MV-4-11 (cell line): Measurements from ENCODE around the gene PINK1.

Experiments
- DNase-seq: peaks from one replicate; lab custom pipeline; 2025; lab: John Stamatoyannopoulos, UW

PINK1 gene

GRCh38 chr1:20610970-20611369 is 22.3 kb upstream of the PINK1 start:
- no peak for DNase-seq

- DNase-seq = no peak
Observed at GRCh38 chr1:20611652-20612051, 21.6 kb upstream of the PINK1 start.

- no peak for DNase-seq
Observed at GRCh38 chr1:20612221-20612746, 21.0 kb upstream of the PINK1 start.

- DNase-seq = no peak
Observed at GRCh38 chr1:20614131-20614579, 19.1 kb upstream of the PINK1 start.

GRCh38 chr1:20615946-20616846 is 17.1 kb upstream of the PINK1 start:
- DNase-seq = no peak

GRCh38 chr1:20616847-20617487 is 16.3 kb upstream of the PINK1 start:
- no peak for DNase-seq

GRCh38 chr1:20618550-20618949 is 14.7 kb upstream of the PINK1 start:
- DNase-seq = no peak

- no peak for DNase-seq
Observed at GRCh38 chr1:20619999-20620398, 13.3 kb upstream of the PINK1 start.

GRCh38 chr1:20621012-20621411 is 12.2 kb upstream of the PINK1 start:
- no peak for DNase-seq

- DNase-seq = no peak
Observed at GRCh38 chr1:20624709-20625108, 8.5 kb upstream of the PINK1 start.

- no peak for DNase-seq
Observed at GRCh38 chr1:20625176-20626097, 7.8 kb upstream of the PINK1 start.

GRCh38 chr1:20626098-20626427 is 7.2 kb upstream of the PINK1 start:
- no peak for DNase-seq

GRCh38 chr1:20626524-20626923 is 6.7 kb upstream of the PINK1 start:
- no peak for DNase-seq

- DNase-seq = no peak
Observed at GRCh38 chr1:20630729-20631128, 2.5 kb upstream of the PINK1 start.

- DNase-seq = no peak
Observed at GRCh38 chr1:20632386-20632785, 872 bp upstream of the PINK1 start.

- peak; percentile 68 for DNase-seq
Observed at GRCh38 chr1:20634065-20634593, 871 bp downstream of the PINK1 start.

GRCh38 chr1:20634594-20635084 is 1.4 kb downstream of the PINK1 start:
- peak; percentile 76 for DNase-seq

- DNase-seq = no peak
Observed at GRCh38 chr1:20636785-20637347, 3.6 kb downstream of the PINK1 start.

GRCh38 chr1:20640183-20640597 is 6.9 kb downstream of the PINK1 start:
- DNase-seq = peak; percentile 54

GRCh38 chr1:20641975-20642374 is 8.7 kb downstream of the PINK1 start:
- DNase-seq = no peak

GRCh38 chr1:20643080-20643479 is 9.8 kb downstream of the PINK1 start:
- DNase-seq = no peak
